Fibroblast of skin of left biceps (primary cell): ENCODE results near the gene EPB41L4A.
"Not testable (repeated sequence)": the region's sequence is repeated elsewhere in the genome, so short reads cannot be mapped to it uniquely, and the experiment has no call there.

Experiments
- DNase-seq, 2 experiments: peaks; one replicate each; pipeline ENCODE4 v3.0.0-alpha.2; 2013; ENCODE audit warnings: low read depth in 2 of 2

EPB41L4A gene

DNA sequence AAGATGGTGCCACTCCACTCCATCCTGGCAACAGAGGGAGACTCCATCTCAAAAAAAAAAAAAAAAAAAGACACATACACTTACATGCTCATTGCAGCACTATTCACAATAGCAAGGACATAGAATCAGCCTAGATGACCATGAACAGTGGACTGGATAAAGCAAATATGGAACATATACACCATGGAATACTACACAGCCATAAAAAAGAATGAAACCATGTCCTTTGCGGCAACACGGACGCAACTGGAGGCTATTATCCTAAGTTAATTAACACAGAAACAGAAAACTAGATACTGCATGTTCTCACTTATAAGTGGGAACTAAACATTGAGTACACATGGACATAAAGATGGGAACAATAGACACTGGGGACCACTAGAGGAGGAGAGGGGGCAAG lies 210.9 kb downstream of the EPB41L4A start:
- DNase-seq, result not testable (repeated sequence)

DNA sequence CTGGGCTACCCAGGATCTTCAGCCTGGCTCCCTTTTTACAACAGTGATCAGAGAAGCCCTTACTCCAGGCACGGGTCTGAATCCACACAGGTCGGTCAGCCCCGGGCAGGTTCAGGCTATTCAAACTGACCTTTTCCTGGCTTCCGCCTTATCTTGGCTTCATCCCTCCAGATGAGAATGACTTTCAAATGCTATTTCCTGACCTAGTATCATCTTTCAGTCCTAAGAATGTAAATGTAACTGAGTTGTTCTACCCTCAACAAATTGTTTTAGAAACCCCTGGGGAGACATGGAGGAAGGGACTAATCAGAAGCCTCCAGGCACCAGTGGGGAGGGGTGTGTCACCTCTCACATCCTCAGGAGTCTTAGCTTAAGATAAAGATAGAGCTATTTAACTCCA lies 213.2 kb downstream of the EPB41L4A start:
- no peak for DNase-seq

DNA sequence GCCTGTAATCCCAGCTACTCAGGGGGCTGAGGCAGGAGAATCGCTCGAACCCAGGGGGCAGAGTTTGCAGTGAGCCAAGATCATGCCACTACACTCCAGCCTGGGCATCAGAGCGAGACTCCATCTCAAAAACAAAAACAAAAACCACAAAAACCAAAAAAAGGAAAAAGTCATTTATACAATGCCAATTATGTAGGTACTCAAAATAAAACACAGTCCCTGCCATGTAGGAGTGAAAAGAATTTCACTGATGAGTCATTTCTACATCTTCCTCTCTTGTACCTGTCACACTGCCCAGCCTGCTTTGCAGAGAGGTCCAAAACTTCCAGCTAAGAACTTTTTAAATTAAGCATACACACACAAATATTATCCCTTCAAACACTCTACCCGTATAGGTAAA lies 215.8 kb downstream of the EPB41L4A start:
- DNase-seq, result no peak

DNA sequence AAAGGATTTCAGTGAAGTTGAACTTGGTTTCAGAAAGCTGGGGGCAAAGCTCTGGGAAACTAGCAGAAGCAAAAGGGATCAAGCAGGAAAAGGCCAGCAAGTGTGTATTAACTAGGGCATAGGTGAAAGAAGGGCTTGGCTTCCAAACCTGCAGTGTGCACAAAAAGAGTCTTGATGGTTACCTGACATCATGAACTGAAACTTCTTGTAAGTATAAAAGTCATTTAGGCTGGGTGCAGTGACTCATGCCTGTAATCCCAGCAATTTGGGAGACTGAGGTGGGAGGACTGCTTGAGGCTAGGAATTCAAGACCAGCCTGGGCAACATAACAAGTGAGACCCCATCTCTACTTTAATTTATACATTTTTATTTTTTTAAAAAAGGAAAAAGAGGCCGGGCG lies 216.4 kb downstream of the EPB41L4A start:
- no peak for DNase-seq

DNA sequence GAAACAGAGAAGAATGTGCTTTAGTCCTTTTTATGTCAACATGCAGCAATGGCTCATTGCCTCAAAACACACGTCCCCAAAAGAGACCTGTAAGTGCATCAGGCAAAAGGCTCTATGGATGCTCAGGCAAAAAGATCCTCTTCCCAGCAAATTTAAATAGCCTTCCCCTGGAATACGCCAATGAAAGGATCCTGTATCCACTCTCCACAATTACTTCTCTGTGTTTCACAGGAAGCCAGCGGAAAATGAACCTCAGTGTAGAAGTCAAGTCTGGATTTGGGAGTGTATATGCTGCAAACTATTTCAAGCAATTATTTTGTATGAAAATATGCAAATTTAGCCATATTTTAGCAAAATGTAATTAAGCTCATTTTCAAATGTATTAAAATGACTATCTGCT lies 217.9 kb downstream of the EPB41L4A start:
- DNase-seq, result no peak

DNA sequence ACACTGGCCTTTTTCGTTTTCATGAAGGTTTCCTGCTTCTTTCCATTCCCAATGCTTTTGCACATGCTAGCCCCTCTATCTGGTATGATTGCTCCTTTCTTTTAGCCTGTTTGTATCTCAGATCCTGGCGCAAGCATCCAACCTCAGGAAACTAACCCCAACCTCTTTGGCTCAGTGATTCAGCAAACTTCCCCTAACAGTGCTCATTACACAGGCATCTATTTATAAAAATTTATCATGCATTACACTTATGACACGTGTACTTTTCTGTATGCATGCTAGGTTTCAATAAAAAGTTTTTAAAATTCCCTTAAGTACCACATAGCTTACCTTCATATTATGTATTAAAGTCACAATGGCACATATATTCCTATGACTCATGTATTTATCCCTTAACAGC lies 218.9 kb downstream of the EPB41L4A start:
- DNase-seq, result no peak

DNA sequence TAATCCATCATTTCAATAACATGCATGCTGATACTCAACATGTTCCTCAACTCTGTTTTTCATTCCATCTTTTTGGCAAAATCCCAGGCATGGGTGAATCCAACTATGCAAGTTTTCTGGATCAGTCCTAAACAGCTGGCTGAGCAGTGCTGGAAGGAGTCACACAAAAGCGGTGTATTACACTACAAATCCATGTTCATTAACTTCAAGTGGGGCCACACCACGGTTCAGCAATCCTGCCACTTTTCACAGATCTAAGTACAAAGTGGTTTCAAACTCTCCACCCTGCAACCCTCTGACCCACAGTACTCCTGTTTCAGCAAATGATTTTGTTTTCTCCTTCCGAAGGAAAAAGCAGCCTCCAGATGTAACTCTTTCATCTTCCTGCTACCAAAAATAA lies 222.5 kb downstream of the EPB41L4A start:
- DNase-seq, result no peak

DNA sequence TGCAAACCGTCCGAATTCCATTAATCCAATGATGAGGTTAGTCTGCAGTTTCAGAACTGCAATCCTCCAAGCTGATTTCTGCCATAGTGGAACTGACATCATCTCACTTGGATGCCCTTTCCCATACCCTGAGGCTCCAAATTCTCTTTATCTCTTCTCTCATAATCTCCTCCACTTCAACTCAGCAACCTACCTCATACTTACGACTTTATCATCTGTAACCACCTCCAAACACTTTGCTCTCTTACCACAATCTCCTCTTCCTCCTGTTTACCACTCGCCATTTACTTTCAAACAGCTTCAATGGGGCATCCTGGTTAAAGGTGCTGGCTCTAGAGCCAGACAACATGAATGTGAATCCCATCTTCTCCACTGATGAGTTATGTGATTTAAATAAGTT lies 223.2 kb downstream of the EPB41L4A start:
- DNase-seq, result no peak

DNA sequence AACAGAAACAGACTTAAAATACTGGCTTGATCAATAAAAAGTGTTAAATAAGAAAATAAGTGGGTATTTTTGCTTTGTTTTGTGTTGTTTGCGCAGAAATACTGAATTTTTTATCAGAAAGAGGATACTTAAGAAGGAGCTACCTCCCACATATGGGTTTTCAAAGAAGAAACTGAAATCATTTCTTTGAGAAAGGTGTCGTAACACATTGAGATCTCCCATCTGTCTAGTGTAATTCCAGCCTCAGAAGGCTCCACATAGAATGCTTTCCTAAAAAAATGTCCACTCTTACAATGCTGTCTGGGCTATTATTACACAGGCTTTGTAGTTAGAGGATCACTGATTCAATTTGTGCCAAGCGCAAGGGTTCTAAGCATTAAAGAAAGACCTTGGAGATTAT lies 226.2 kb downstream of the EPB41L4A start:
- DNase-seq, result no peak

DNA sequence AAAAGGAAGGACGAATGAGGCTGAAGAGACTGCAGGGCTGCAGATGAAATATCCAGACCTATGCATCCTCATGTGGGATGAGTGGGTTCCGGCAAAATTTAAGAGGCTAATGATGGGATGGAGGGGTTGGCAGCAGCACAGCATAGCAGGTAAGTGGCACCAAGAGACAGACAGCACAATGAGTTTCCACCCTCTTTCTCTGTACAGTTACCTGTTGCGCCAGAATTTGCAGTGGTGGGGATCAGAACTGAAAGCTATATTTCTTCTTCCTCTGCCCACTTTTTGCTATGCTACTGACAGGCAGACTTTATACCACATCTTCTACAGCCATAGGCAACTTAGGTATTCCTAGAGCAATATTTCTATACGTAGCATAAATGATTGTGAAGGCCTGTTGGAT lies 227.0 kb downstream of the EPB41L4A start:
- no peak for DNase-seq

DNA sequence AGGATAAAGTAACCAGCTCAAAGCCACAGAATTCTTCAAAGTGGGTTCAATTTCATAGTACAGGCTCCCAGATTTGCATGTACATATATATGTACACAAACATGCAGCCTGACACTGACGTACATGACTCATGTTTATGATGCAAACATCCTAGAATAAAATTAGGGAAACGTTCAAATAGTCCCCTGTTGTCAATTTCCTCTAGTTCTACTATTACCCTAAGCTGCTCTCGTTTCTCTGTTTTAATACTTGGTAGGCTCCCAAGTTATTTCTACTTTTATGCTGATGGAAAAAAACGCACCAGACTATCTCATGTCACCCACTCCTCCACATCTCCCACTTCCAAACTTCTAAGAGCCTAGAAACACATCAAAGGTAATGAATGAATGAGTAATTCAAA lies 229.7 kb downstream of the EPB41L4A start:
- no peak for DNase-seq

DNA sequence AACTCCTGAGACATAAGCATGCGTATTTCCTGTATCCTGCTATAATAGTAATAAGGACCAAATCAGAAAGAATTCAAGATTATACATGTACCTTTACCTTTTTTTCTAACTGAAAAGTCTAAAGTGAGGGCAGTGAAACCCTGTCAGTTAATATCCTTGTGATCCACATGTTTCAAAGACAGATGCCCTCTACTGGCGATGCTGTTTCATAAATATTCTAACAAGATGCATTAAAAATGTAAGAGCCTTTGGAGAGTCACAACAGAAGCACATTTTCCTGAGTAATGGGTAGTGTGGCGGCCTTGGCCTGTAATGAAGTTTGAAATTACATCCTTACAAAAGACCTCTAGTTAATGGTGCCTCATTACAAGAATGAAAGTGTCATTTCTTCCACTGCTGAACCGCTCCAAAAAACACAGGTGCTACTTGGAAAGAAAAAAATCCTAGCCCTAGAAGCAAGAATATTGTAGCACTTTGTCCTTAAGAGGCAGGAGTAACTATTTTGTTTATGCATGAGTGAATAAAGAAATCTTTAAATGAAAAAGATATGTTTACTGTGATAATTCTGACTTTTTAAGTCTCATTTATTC lies 232.6 kb downstream of the EPB41L4A start:
- no peak for DNase-seq

DNA sequence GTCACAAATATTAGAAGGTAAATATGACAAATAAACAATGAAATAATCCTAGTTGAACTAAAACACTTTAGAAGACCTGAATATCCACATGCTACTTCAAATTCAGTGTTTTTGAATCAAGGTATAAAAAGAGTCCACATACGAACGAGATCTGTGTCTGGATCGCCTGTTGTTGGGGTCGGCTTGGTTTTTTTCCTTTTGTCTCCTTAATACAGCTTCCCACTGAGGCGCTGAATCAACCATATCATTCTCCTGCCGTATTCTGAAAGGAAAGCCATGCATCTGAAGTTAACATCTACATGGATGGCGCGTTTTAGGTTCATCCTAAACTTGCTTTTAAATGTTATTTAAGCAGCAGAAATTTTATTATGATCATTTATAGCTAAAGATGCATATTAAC lies 235.2 kb downstream of the EPB41L4A start:
- DNase-seq, result no peak

DNA sequence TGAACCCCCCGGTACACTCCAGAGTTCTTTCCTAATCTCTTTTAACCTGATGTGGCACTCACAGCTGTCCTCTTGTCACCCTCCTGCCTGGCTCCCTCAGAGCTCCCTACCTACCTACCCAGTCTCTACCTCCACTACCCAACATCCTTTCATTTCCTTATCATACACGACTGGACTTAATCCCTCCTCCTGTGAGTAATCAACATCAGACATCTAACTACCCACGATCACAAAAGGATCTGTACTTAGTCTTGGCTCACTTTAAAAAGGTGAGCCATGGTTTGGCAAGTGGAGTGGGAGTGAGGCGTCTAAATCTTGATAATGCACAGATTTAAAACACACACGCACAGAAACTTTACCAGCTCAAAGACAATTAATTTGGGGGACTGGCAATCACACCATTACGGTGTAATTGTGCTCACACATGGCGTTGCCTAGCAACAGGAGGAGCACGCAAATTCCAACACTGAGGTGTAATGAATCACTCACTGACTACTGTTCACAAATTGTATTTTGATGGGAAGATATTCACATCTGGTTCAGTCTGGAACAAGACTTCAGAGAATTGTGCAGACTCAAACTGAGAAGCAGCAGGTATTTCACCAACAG lies 235.9 kb downstream of the EPB41L4A start:
- DNase-seq, result no peak

DNA sequence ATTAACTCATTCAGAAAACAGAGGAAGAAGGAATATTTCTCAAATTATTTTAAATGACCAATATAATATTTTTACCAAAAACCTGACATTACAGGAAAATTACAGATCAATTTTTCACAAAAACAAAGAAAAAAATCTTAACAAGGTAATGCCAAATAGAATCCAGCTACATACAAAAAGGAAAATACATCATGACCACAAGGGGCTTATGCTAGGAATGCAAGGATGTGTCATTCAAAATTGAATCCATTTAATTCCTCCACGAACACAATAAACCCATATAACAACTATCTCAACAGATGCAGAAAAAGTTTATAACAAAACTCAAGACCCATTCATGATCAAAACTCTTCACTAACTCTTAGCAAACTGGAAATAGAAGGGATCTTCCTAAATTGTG lies 239.8 kb downstream of the EPB41L4A start:
- DNase-seq, result no peak

DNA sequence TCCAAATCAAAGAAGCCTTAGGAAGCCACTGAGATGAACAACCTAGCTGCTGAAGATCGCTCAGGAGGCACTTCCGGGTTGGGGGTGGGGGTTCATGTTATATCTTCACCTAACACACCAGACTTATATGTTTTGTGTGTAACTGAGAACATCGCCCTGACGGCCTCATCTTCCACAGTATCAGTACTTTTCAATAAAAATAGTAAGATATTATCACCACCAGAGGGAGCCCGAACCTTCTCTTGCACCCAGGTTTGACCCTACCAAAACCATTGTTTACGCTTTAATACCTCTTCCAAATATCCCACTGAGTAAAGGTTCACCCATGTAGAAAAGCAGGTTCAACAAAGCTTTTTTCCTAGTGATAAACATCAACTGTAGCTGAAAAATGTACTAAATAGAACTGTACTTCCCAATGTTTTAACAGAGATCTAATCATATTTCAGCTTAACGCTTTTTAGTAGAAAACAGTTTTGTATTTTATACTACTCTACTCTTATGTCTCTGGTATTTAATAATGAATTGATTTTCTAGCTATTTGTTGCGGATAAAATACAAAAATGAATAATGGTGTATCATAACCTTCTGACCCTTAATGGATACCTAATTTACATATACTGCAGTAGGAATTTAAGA lies 244.0 kb downstream of the EPB41L4A start:
- no peak for DNase-seq

DNA sequence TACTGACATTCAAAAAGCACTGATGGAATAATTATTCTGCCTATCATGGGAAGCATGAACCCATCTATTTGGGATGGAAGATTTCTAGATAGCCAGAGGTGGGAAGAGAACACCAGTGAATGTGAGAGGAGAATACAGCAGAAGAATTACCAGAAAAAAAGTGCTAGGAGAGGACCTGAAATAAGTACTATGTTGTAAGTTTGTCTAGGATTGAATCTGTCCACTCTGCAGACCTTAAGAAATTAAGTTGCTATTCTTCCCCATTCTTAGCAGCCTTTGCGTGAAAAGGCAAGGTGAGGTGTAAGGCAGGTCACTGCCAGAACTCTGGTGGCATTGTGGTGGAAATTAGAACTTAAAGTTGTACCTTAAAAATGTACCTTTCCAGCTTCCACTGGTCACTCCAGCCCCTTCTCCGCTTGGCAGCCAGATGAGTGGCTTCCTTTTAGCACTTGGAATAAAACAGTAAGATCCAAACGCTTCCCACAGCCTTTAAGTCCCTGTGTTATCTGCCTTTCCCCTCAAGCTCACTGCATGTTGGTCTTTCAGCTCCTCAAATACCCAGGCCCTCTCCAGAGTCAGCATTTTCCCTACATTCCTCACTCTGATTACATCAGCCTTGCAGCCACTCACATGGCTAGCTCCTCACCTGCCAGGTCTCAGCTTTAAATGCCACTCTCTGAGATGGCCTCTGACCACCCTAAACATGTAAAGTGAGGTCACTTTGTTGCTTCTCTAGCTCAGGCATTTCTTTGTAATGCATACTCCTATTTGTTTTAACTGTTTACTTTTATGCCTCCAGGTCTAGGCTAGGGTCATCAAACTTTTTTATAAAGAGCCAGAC lies 253.0 kb downstream of the EPB41L4A start:
- DNase-seq, result no peak

DNA sequence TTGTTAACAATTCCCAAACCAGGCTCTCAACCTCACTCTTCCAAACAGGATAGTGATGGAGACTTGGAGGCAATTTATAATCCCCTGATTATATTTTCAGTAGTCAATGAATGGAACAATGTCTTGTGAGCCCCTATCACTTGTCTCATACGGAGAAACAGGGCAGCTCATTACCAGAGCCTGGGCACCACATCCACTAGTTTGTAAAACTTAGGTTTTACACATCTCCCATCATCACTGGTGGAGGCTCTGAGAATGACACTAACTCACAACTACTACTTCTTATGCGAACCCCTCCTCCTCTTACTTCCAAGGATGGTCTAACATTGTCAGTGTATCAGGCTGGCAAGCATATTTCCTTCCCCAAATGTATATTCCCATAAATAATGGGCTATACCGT lies 253.7 kb downstream of the EPB41L4A start:
- DNase-seq, result no peak

DNA sequence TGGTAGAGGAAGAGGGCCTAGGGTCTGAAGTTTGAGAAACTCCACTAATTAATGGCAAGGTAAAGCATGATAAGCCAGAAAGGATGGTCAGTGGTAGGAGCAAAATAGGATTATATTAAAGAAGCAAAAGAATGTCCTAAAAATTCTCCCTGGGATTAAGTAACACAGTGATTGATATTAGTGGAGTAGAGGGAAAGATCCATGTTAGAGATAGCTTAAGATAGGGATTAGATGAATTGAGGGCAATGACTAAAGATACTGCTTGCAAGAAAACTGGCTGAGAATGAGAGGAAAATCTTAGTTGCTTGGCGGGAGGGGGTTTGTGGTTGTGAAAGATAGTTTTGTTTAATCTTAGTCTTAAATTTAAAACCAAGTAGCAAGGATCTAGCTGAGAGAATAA lies 255.6 kb downstream of the EPB41L4A start:
- no peak for DNase-seq

DNA sequence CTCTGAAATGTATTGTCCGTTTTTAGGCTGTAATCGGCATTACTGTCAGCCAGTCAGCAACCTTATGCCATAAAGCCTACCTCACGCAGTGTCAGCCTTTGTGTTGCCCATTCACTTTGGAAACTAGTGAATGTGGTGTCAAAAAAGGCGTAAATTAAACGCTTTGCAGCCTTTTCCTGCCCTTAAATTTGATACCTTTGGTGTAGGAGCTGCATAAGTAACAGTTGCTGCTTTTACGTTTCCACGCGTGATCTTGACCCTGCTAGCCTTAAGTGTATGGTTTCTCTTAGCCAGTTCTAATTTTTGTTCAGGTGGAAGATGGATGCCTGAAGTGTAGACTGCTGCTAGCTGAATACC lies 257.7 kb downstream of the EPB41L4A start:
- DNase-seq, result no peak

DNA sequence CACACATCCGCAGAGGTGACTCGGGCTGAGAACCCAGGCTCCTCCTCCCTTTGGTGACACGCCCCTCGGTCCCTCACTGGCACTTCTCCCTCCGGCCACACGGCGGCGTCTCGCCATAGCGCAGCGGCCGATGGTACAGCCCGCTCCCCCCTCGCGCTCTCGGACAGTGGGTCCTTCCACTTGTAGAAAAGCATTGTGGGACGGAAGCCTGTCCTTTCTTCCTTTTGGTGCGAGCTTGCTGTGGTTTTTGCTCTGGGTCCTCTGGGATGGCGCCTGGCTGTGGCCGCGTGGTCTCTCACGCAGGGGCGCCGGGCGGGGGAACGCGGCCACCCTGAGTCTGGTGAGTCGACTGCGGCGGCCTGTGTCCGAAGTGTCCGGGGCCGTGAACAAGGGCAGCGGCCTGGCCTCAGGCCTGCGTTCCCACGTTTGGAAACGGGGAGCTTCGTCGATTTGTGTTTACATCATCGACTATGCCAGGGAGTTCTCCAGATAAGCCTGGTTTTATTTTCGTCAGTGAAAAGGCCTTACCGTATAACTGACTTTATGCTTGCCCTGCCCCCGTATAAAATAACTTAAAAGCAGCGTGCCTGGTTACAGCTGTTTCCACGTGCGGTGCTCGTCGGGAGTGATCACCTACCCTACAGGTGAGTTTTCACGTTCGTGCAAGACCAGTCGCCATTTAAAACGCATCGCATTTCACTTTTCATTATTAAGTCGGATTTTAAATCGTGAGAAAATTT lies 258.3 kb downstream of the EPB41L4A start:
- DNase-seq, result peak; percentile 77 to 83

DNA sequence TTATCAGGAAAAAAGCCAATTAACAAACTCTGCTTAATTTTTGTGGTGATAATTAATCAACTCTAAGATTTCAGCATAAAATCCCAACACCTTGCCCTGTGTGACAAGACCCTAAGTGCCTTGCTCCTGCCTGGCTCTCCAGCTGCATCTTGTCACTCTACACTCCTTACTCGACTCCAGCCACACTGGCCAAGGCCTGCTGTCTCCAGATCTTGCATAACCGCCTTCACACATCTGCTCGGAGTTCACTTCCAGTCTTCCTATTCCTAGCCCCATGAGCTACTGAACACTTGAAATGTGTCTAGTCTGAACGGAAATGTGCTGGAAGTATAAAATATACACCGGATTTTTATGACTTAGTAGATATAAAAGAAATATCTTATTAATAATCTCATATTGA lies 259.6 kb downstream of the EPB41L4A start:
- DNase-seq, result no peak
